ENCODE data around the gene ME2. TPM values are rescaled to one million over a fixed set of nuclear protein-coding genes. Genes with fewer than 3 reads are reported as not detected.
A peak's percentile ranks its signal among the peaks of the same experiment; 100 is the strongest.

ME2 gene
- total and polyA plus RNA-seq, 2 donors (not counting 3 experiments of a cell fraction or from before 2014, with no cell fraction given) = 28.6 to 42.4 TPM

- peaks cover 12% of the 10 kb centered on the region for H3K4me1 ChIP-seq (ENCODE audit: control insufficient read depth, extremely low read depth, insufficient read depth, low read length)
- no peak overlapping the region for H2AFZ ChIP-seq (ENCODE audit: low read depth, low read length)
- peaks cover 0 to 2% of the 10 kb centered on the region in 2 experiments for H3K27me3 ChIP-seq (ENCODE audit: control insufficient read depth in 2 of 2, insufficient read depth in 2 of 2, low read length in 2 of 2)
- no peaks in the 10 kb centered on the region for H3K79me2 ChIP-seq (ENCODE audit: control insufficient read depth, insufficient read depth, low read length)
- H3K36me3 ChIP-seq (ENCODE audit: control insufficient read depth in 2 of 2, extremely low read depth in 1 of 2, insufficient read depth in 2 of 2, low read length in 2 of 2) = no peaks in the 10 kb centered on the region
- intact Hi-C loops (cut with micrococcal nuclease) (no loop called here), dilution Hi-C loops (cut with MboI; ENCODE audit: extremely low pct_ligation_motif_present, low sequenced_read_pairs) (no loop called here)
- TF ChIP-seq EZH2 (IDR thresholded peaks at IDR 0.05; ENCODE audit: borderline replicate concordance, low read depth, low read length, severe bottlenecking) (no peak), GATA2 (IDR thresholded peaks at IDR 0.05; ENCODE audit: insufficient read depth, insufficient read length, low read depth, low read length) (no peak), JUN (IDR thresholded peaks at IDR 0.05; ENCODE audit: borderline replicate concordance, insufficient read depth, insufficient read length, low read depth) (no peak), MAX (IDR thresholded peaks at IDR 0.05; ENCODE audit: insufficient read depth, insufficient read length) (no peak)
- DNase-seq (ENCODE audit: low read depth, low spot score) = no peak
- no peak overlapping the region for H3K4me3 ChIP-seq (replicated peaks in 1 of 3; ENCODE audit: insufficient read depth in 1 of 3, low read depth in 1 of 3, low read length in 3 of 3)
- H3K4me2 ChIP-seq (ENCODE audit: insufficient read depth, low read length) = no peak overlapping the region
- ChIA-PET POLR2A (interaction anchor here (1.1 kb wide), 1 partner anchor 128 kb away, joined by 3 read pairs; the partner anchor contains the start of gene ELAC1), CTCF (interaction anchor here (1.1 kb wide), 1 partner anchor 16 kb away, joined by 3 read pairs; no protein-coding TSS in a partner anchor)
- BruUV-seq (replicated peaks) = no TSS peak
- H3K9me1 ChIP-seq (replicated peaks; ENCODE audit: control insufficient read depth, extremely low read depth, insufficient read depth, low read length) = no peaks in the 10 kb centered on the region
- H3K9me3 ChIP-seq (replicated peaks; ENCODE audit: control insufficient read depth, insufficient read depth, low read length) = no peaks in the 10 kb centered on the region
- no peak overlapping the region for H3K9ac ChIP-seq (replicated peaks; ENCODE audit: extremely low read depth, insufficient read depth, low read length)
- H3K27ac ChIP-seq (ENCODE audit: insufficient read depth, low read depth, low read length) = no peak overlapping the region
- no peaks in the 10 kb centered on the region for H4K20me1 ChIP-seq (replicated peaks; ENCODE audit: control insufficient read depth, extremely low read depth, insufficient read depth, low read length)
- no peak for FAIRE-seq
Measured at GRCh38 chr18:50839341-50839740, 39.6 kb upstream of the ME2 start.

DNA sequence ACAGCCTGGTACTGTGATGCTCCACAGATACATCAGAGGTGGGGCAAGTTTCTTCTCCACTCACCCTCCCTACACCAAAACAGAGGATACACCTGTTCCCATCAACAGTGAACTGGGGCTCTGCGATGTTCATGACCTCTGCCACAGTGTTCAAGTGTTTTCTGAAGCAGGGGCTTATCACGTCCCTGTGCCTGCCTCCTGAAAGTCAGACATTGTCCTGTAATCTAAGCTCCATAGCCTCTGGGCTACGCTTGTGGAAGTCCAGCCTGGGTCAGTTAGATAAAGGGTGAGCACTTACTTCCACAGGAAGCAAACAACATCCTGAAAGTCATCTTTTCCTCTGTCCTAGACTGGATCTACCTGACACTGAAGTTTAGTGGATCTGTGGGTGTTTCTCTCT, 38.9 kb upstream of the ME2 start:
- BruUV-seq (replicated peaks) = no TSS peak
- CTCF ChIA-PET = interaction anchor here (1.2 kb wide), 1 partner anchor 26 kb away, joined by 3 read pairs; no protein-coding TSS in a partner anchor

More for the DNA sequence above, 38.9 kb upstream of the ME2 start:
- Histone ChIP-seq H3K9me1 (replicated peaks; ENCODE audit: control insufficient read depth, extremely low read depth, insufficient read depth, low read length) (no peaks in the 10 kb centered on the region), H3K4me1 (ENCODE audit: control insufficient read depth, extremely low read depth, insufficient read depth, low read length) (peaks cover 12% of the 10 kb centered on the region), H3K9ac (replicated peaks; ENCODE audit: extremely low read depth, insufficient read depth, low read length) (no peak overlapping the region), H3K4me2 (ENCODE audit: insufficient read depth, low read length) (no peak overlapping the region), H3K27me3 (ENCODE audit: control insufficient read depth in 2 of 2, insufficient read depth in 2 of 2, low read length in 2 of 2) (no peaks in the 10 kb centered on the region), H2AFZ (ENCODE audit: low read depth, low read length) (no peak overlapping the region), H3K79me2 (ENCODE audit: control insufficient read depth, insufficient read depth, low read length) (no peaks in the 10 kb centered on the region), H3K4me3 (replicated peaks in 1 of 3; ENCODE audit: insufficient read depth in 1 of 3, low read depth in 1 of 3, low read length in 3 of 3) (no peak overlapping the region), H3K27ac (ENCODE audit: insufficient read depth, low read depth, low read length) (no peak overlapping the region), H4K20me1 (replicated peaks; ENCODE audit: control insufficient read depth, extremely low read depth, insufficient read depth, low read length) (no peaks in the 10 kb centered on the region), H3K9me3 (replicated peaks; ENCODE audit: control insufficient read depth, insufficient read depth, low read length) (no peaks in the 10 kb centered on the region), H3K36me3 (ENCODE audit: control insufficient read depth in 2 of 2, extremely low read depth in 1 of 2, insufficient read depth in 2 of 2, low read length in 2 of 2) (no peaks in the 10 kb centered on the region)
- TF ChIP-seq POLR2AphosphoS5 (IDR thresholded peaks at IDR 0.05; ENCODE audit: insufficient read depth, low read depth, low read length) (no peak), FOS (IDR thresholded peaks at IDR 0.05; ENCODE audit: borderline replicate concordance, insufficient read depth, low read length) (no peak), GATA2 (IDR thresholded peaks at IDR 0.05; ENCODE audit: insufficient read depth, insufficient read length, low read depth, low read length) (peak; percentile 39), JUN (IDR thresholded peaks at IDR 0.05; ENCODE audit: borderline replicate concordance, insufficient read depth, insufficient read length, low read depth) (no peak)
- FAIRE-seq (peak; percentile 60), DNase-seq (ENCODE audit: low read depth, low spot score) (peak; percentile 20)
- dilution Hi-C loops (cut with MboI; ENCODE audit: extremely low pct_ligation_motif_present, low sequenced_read_pairs) (no loop called here), intact Hi-C loops (cut with micrococcal nuclease) (no loop called here)
- POLR2A ChIA-PET = interaction anchor here (1.1 kb wide), 1 partner anchor 128 kb away, joined by 3 read pairs; the partner anchor contains the start of gene ELAC1

All from endothelial cell of umbilical vein (primary cell).